GM18519 (cell line): ENCODE results near the gene MUTYH.
"Not testable (repeated sequence)": the region's sequence is repeated elsewhere in the genome, so short reads cannot be mapped to it uniquely, and the experiment has no call there.

Source experiments
- ATAC-seq: cut with Tn5 transposase; IDR thresholded peaks from one replicate; pipeline ENCODE4 v1.9.1; 2021; ENCODE audit warnings: mild to moderate bottlenecking, moderate library complexity; ENCODE audit not compliant: unreplicated experiment, low FRiP score

MUTYH gene

DNA sequence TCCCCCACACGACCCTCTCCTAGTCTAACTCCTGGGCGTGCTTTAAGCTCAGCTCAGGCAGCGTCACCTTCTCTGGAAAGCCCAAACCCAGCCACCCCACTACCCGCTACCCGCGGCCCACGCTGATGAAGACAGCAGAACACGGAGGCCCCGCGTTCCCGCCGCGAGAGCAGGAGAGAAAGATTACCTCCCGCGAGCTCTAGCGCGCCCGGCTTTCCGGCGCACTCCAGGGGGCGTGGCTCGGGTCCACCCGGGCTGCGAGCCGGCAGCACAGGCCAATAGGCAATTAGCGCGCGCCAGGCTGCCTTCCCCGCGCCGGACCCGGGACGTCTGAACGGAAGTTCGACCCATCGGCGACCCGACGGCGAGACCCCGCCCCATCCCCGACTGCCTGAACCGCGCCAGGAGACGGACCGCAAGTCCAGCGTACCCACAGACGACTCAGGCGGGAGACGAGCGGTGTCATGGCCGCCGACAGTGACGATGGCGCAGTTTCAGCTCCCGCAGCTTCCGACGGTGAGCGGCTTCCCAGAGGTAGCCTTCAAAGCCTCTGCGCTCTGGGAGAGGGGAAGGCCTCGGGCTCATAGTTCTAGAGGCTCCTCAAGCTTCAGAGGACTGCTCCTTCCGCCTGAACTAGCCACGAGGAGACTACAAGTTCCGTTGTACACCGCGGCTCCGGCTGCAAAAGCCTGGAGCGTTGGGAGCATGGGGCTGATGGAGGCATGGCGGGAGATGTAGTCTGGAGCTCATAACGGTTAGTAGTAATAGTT lies at the start of gene MUTYH, which contains the start of gene TOE1:
TSS of gene MUTYH (minus strand) at position 652 of the 770 bp plus-strand sequence. CDS start 5,935 bp downstream, outside the sequence.
TSS of gene TOE1 (plus strand) at position 382 of the 770 bp plus-strand sequence. CDS start at position 465, 83 bp downstream.
- ATAC-seq, result peak; percentile 65

GRCh38 chr1:45386219-45386618 lies 46.0 kb upstream of the MUTYH start:
- no peak for ATAC-seq

DNA sequence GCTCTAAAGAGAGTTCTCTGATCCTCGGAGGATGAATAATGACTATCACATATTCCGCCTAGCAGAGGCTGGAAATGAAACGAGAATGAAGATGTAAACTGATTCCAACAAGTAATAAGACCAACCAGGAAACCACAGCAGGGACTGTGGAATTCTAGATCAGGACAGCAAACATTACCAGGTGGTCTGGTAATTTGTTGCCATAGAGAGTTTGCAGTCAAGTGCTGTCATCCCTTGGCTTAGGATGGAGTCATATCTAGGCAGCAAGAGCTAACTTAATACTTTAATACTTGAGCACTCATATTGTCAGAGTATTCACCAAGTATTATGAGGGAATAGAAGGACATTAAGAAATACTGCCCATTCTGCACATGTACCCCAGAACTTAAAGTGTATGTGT lies 45.1 kb upstream of the MUTYH start:
- ATAC-seq, result no peak

GRCh38 chr1:45384213-45384612 lies 44.0 kb upstream of the MUTYH start:
- ATAC-seq, result not testable (repeated sequence)

DNA sequence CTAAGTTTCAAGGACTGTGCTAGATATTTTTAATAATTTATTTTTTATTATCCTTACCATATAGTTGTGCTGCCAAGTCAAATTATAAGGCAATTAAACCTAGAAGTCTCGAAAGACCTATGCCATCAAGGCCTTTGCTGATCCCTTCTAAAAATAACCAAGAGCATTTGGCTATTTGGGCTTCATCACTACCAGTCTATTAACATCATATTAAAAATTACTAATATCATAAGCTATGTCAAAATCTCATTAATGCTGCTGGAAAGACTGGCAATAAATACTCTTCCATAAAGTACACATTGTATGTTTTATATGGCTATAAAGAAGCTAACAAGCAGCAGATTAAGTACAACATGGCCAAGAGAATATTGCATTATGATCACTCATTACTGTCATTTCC lies 43.0 kb upstream of the MUTYH start:
- no peak for ATAC-seq

- ATAC-seq, result no peak
These were observed 41.0 kb upstream of the MUTYH start for GRCh38 chr1:45381243-45381642.

GRCh38 chr1:45380730-45381129 lies 40.5 kb upstream of the MUTYH start:
- no peak for ATAC-seq

GRCh38 chr1:45380125-45380524 lies 39.9 kb upstream of the MUTYH start:
- ATAC-seq, result no peak

DNA sequence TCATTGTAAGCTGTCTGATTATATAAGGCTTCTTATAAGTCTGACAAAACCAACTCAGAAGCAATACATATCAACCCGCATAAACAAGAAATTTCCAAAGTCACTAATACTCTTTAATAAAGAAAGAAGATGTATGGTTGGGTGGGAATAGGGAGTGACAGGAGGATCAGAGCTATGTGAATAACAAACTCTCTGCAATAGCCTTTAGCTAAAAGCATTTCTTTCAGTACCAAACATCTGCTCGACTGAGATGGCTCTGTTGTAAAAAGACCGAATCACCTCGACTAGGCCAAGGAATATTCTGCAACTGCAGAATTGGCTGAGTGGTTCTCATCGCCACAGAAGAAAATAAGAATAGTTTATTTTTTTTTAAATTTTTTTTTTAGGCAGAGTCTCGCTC lies 39.3 kb upstream of the MUTYH start:
- ATAC-seq, result no peak

- no peak for ATAC-seq
These were observed 37.9 kb upstream of the MUTYH start for GRCh38 chr1:45378184-45378583.

DNA sequence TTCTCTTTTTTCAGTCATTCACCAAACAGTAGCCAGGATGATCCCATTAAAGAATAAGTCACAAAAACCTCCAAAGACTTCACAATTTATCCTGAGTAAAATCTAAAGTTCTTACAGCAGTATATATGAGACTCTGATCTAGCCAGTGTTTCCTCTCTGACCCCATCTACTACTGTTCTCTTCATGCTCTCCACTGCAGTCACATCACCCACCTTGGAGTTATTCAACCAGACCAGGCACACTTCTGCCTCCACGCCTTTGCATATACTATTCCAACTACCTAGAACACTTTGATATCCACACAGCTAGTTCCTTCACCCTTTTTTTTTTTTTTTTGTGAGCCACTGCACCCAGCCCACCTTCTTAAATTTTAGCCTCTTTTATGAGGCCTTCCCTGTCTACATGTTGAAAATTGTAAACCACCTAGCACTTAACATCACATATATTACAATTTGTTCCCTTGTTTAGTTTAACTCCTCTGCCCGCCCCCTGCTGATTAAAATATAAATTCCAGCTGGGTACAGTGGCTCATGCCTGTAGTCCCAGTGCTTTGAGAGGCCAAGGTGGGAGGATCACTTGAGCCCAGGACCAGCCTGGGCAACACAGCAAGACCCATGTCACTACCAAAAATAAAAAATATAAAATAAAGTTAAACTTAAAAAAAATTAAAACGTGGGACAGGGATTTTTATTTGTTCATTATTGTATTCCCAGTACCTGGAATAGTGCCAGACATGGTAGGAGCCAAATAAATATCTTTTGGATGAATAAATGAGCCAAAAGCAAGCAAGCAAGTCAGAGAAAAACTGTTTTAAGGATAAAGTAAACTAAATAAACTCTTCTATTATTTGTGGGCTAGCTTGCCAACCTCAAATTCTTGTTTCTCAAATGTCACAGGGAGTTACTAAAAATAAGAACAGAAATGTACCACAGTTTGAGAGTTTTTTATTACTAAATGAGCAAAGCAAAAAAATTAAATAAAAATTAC lies 35.2 kb upstream of the MUTYH start:
- no peak for ATAC-seq

DNA sequence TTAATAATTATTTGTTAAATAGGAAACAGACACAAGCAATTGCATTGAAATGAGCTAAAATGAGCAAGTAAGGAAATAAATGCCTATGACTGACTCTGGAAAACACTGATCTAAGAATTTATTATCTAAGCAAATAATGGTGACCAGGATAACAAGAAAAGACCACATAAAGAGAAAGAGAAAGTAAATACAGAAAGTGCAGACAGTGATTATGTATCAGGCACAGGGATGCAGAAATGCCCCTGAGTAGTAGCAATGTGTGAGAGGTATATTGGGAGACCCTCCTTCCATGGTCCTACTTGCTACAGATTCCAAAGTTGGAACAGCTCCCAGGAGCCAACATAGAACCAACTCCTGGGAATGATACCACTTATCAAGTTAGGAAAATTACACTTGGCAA lies 33.3 kb upstream of the MUTYH start:
- no peak for ATAC-seq

GRCh38 chr1:45370575-45370974 lies 30.3 kb upstream of the MUTYH start:
- ATAC-seq, result peak; percentile 54

- no peak for ATAC-seq
These were observed 24.8 kb upstream of the MUTYH start for GRCh38 chr1:45365051-45365450.

DNA sequence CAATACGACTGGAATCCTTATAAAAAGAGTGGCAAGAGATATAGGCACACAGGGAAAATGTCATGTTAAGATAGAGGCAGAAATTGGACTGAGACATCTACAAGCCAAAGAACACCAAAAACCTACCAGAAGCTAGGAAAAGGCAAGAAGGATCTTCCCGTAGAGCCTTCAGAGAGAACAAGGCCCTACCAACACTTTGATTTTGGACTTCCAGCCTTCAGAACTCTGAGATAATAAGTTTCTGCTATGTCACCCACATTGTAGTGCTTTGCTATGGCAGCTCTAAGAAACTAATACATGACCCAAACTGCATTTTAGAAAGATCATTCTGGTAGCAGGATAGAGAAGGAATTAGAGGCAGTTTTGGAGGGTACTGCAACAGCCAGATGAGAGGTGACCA lies 24.1 kb upstream of the MUTYH start:
- ATAC-seq, result no peak

- ATAC-seq, result not testable (repeated sequence)
These were observed 20.7 kb upstream of the MUTYH start for GRCh38 chr1:45360981-45361380.

GRCh38 chr1:45359882-45360513 lies 19.8 kb upstream of the MUTYH start:
- ATAC-seq, result no peak

DNA sequence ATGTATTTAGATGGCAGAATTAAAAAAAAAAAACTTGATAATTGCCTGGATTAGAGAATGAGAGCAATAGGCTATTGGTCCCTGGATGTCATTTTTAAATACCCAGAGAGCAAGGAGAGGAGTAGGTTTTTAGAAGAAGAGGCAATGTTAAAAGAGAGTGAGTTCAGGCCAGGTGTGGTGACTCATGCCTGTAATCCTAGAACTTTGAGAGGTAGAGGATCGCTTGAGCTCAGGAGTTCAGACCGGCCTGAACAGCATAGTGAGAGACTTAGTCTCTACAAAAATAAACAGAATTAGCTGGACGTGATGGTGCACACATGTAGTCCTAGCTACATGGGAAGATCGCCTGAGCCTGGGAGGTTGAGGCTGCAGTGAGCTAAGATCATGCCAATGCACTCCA lies 15.9 kb upstream of the MUTYH start:
- no peak for ATAC-seq

- ATAC-seq, result no peak
These were observed 15.4 kb upstream of the MUTYH start for GRCh38 chr1:45355683-45356082.

DNA sequence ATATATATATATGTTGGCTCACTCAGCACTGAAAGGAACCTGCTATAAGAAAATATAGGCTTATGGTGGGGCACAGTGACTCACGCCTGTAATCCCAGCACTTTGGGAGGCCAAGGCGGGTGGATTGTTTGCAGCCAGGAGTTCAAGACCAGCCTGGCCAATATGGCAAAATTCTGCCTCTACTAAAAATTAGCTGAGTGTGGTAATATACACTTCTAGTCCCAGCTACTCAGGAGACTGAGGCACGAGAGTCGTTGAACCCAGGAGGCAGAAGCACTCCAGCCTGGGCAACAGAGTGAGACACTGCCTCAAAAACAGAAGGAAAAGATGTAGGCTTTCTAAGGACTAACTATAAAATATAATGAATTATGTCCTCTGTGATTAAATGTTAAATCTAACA lies 14.6 kb upstream of the MUTYH start:
- no peak for ATAC-seq

GRCh38 chr1:45353685-45354084 lies 13.4 kb upstream of the MUTYH start:
- ATAC-seq, result no peak
